Measurements from ENCODE around the gene GLRB. TPM values are rescaled to one million over a fixed set of nuclear protein-coding genes. Genes with fewer than 3 reads are reported as not detected.

The GLRB gene
- total RNA-seq, 2 donors from 2014 or later = 3.9 to 4.1 TPM

GRCh38 chr4:157221426-157221894 is 145.5 kb downstream of the GLRB start:
- no peak for DNase-seq (ENCODE audit: low spot score)
- intact Hi-C loops (cut with DNase I) = loop anchor here (5.0 to 10.0 kb wide), 2 partner anchors 753 to 761 kb away; no protein-coding TSS in a partner anchor

Other genes starting within 250 kb of the GLRB start
- gene PDGFC, start 104.4 kb upstream of the GLRB start, total RNA-seq = 10 to 100 TPM; 19.9 to 21.1 TPM
- 1 to 10 TPM; 1.6 TPM for gene GRIA2, start 144.6 kb downstream of the GLRB start, total RNA-seq

All from posterior vena cava (tissue), 2 donors.